CD4-positive, alpha-beta T cell treated with Interleukin-15 for 1 hour (primary cell): ENCODE measurements around the gene PTEN.
"Not testable (repeated sequence)": the region's sequence is repeated elsewhere in the genome, so short reads cannot be mapped to it uniquely, and the experiment has no call there.

Experiments used
- DNase-seq: peaks from one replicate; pipeline ENCODE4 v3.0.0-alpha.2; 2020

The PTEN gene

DNA sequence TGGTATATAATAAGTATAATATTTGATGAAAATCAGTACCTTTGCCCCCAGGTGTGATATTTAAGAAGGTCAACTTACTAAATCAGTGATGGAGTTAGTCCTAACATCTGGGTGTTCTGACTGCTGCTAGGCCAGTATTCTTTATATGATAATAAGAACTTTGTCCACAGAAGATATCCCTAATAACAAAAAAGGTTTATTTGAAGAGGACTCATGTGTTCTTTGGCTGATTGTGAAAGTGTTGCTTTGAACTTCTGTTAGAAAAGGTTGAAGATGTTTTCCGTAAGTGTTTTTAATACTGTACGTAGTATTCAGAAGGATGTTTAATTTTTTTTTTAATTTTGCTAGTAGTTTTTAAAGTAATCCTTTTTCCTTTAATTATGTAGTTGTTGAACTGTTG, 10.2 kb downstream of the PTEN start:
- no peak for DNase-seq

DNA sequence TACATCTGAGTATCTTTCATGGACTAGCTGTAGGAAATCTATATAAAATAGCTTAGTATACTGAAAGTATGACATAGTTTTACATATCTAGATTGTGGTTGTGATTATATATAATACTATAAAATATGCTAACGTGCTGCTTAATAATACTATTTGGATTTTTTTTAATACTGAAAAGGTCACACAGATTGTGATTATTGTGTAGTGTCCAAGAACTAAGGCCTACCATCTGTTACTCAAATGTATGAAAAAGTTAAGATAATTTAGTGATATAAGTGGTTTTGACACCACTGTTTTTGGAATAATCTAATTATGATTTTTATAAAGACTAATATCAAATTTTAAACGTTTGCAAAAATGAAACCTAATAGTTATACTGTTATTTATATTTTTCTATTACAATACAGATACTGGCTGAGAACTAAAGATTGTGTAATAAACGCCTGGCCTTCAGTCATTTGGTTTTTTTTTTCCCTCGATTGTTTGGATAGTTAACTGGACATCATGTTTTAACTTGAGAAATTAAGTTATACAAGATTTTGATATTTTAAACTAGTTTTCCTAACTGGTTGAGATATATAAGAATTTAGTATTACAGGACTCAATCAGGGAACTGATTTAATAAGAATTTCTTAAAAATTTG, 12.6 kb downstream of the PTEN start:
- DNase-seq, result no peak

DNA sequence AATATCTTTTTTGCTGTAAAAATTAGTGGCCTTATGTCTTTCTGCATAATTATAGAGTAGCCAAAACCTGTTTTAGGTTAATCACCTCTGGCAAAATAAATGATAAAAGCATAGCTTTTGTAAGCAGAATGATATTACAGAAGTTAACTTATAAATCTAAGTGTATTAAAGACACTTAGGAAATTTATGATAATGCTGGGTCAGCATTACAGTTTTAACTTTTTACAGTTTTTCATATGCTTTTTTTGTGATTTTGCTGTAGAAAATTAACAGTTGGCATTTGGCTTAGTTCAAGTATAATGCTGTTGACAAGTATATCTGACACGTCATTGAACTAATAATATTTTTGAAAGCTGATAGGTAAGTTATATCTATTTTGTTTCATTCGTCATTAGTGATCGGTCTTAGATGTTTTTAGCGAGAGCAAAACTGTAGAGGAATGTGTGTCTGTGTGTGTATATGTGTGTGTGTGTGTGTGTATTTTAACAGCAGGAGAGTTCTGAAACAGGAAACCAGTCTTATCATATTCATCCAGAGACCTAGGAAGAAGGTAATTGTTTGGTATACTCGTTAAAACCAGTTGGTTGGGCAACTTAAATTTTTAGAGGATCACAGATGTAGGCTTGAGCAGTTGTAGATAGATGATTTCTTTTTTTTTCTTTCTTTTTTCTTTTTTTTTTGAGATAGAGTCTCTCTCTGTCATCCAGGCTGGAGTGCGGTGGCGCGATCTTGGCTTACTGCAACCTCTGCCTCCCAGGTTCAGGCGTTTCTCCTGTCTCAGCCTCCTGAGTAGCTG, 15.4 kb downstream of the PTEN start:
- DNase-seq, result no peak

DNA sequence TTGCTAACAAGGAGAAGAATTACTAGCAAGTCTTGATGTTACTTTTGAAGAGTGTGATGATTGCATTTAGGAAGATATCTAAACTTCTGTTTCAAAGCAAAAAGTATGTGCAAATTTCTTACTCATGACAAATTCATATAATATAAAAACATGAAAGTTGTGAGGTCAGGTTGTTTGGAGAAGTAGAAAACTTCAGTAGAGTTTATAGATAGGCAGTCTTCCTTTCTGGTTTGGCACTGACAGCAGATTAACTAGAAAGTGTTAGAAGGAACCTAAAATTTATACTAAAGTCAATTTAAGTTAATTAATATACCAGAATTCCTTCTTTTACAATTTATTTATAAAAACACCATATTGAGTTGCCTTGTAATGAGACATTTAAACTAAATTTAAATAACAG, 16.9 kb downstream of the PTEN start:
- no peak for DNase-seq

DNA sequence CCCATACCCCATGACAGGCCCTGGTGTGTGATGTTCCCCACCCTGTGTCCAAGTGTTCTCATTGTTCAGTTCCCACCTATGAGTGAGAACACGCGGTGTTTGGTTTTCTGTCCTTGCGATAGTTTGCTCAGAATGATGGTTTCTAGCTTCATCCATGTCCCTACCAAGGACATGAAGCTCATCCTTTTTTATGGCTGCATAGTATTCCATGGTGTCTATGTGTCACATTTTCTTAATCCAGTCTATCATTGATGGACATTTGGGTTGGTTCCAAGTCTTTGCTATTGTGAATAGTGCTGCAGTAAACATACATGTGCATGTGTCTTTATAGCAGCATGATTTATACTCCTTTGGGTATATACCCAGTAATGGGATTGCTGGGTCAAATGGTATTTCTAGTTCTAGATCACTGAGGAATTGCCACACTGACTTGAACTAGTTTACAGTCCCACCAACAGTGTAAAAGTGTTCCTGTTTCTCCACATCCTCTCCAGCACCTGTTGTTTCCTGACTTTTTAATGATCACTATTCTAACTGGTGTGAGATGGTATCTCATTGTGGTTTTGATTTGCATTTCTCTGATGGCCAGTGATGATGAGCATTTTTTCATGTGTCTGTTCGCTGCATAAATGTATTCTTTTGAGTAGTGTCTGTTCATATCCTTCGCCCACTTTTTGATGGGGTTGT, 18.1 kb downstream of the PTEN start:
- DNase-seq, result not testable (repeated sequence)

DNA sequence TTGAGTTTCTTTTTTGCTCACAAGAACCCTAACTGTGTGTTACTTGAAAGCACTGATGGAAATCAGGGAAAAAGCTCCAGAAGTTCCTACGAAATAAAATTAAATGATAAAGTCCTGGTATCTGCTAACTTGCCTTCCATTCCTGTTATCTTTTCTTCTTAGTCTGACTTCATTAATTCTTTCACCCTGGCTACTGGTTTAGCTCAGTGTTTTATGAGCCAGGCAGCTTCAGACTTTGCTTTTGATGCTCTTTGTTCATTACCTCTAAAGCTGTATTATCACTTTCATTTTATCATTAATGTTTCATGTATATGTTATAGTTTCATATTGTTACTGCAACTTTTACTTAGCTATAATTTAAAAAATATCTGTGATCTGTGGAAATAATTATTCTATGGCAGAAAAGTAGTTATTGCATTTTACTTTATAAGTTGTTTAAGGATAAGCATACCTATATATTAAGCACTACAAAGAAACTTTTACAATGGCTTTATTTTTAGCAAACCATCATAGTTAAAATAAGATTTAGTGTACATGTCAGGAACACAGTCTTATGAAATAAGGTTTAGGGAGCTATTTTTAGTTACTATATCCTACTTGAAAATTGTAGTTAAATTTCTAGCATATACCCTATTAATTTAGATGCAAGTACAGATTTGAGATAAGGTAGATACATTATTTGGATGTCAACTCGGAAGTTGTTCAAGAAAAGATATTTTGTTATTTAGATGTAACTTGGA, 19.3 kb downstream of the PTEN start:
- no peak for DNase-seq

DNA sequence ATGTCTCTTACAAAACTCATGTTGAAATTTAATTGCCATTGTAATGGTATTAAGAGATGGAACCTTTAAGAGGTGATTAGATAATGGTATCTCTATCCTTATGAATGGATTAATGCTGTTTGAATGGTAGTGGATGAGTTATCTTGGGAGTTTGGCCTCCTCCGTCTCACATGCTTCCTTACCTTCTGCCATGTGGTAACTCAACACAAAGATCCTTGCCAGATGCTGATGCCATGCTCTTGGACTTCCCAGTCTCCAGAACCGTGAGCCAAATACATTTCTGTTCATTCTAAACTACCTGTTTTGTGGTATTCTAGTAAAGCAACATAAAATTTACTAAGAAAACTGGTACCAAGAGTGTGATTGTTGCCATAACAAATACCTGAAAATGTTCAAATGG, 23.2 kb downstream of the PTEN start:
- DNase-seq, result no peak

DNA sequence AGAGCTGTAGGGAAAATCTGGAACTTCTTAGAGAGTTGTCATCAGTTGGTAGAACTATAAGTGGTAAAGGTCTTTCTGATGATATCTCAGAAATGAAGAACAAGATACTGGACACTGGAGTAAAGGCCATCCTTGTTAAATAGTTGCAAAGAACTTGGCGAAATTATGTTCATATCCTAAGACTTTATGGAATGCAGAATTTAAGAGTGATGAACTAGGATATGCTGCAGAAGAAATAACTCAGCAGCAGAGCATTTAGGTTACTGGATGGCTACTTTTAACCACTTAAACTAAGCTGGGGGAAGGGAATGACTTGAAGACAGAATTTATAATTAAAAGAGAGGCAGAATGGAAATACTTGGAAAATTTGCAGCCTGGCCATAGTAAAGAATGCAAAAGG, 23.7 kb downstream of the PTEN start:
- no peak for DNase-seq

DNA sequence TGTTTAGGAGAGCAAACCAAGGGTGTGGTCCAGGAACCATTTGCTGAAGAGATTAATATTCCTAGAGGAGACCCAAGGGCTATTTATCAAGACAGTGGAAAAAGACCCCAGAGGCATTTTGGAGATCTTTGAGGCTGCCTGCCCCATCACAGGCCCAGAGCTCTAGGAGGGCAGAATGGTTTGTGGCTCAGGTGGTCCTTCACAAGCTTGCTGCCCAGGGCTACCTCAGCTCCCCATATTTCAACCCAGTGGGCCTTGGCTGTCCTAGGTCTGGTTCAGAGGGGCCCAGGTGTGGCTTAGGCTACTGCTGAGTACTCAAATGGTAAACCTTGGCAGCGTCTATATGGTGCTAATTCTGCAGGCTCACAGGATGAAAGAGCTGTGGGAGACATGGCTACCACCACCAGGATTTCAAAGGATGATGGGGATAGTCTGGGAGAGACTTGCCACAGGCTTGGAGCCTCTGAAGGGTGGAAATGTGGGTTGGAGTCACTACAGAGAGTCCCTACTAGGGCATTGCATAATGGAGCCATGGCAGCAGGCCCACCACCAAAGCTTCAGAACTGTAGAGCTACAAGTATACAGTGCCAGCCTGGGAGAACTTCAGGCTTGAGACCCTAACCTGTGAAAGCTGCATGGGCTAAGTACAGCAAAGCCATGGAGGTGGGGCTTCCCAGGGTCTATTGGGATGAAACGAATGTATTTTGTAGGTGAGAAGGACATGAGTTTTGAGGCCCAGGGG, 24.3 kb downstream of the PTEN start:
- no peak for DNase-seq

DNA sequence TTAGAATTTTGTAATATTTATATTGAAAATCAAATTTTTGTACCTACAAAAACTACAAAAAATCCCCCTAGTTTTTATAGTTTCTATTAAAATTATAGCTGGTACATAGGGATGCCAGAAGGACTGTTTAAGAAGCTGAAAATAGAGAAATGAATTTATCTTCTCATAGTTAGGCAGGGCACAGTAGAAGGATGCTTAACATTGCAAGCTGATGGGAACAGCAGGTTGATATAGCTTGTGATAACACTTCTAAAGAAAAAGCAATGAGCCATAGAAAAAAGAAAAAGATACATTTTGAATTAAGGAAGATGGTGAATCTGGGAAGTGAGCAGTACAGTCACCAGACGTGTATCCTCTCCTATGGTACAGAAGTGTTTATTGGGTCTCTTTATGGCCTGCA, 32.0 kb downstream of the PTEN start:
- DNase-seq, result no peak

DNA sequence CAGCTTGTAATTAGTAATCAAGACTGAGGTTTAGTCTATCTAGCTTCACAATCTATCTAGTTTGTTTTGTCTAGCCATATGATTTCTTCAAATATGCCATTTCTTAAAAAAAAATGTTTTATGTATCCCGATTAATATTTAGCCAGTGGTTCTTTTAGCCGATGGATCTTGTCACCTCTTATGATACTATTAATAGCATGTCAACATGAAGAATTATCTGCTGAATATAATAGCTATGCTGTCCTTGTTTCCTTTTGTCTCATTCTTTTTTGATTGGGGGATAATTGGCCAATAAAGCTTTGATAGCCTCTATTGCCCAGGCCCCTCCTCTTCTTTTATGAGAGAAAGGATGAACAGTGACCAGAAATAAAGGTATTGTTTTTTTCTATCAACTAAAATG, 32.8 kb downstream of the PTEN start:
- DNase-seq, result no peak

DNA sequence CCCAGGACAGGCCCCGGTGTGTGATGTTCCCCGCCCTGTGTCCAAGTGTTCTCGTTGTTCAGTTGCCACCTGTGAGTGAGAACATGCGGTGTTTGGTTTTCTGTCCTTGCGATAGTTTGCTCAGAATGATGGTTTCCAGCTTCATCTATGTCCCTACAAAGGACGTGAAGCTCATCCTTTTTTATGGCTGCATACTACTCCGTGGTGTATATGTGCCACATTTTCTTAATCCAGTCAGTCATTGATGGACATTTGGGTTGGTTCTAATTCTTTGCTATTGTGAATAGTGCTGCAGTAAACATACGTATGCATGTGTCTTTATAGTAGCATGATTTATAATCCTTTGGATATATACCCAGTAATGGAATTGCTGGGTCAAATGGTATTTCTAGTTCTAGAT, 34.5 kb downstream of the PTEN start:
- DNase-seq, result not testable (repeated sequence)

DNA sequence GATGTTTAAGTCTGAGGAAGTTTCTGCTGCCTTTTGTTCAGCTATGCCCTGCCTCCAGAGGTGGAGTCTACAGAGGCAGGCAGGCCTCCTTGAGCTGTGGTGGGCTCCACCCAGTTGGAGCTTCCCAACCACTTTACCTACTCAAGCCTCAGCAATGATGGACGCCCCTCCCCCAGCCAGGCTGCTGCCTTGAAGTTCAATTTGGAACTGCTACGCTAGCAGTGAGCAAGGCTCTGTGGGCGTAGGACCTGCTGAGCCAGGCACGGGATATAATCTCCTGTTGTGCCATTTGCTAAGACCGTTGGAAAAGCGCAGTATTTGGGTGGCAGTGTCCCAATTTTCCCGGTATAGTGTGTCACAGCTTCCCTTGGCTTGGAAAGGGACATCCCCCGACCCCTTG, 40.0 kb downstream of the PTEN start:
- DNase-seq, result not testable (repeated sequence)

DNA sequence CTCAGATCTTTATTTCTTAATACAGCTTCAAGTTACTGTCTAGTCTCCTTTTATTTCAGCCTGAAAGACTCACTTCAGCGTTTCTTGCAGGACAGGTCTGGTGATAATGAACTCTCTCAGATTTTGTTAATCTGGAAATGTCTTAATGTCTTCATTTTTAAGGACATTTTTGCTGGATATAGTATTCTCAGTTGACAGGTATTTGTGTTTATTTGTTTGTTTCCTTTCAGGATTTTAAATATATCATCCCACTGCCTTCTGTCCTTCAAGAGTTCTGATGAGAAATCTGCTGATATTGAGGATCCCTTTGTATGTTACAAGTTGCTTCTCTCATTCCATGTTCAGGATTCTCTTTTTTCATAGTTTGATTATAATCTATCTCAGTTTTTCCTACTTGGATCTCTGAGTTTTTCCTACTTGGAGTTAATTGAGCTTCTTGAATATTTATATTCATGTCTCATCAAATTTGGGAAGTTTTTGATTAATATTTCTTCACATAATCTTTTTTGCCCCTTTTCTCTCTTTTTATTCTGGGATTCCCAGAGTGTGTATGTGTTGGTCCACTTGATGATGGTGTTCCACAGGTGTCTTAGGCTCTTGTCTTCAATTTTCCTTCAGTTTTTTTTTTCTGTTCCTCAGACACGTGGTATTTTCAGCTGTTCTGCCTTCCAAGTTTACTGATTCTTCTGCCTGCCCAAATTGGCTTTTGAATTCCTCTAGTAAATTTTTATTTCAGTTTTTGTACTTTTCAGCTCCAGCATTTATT, 49.9 kb downstream of the PTEN start:
- no peak for DNase-seq

DNA sequence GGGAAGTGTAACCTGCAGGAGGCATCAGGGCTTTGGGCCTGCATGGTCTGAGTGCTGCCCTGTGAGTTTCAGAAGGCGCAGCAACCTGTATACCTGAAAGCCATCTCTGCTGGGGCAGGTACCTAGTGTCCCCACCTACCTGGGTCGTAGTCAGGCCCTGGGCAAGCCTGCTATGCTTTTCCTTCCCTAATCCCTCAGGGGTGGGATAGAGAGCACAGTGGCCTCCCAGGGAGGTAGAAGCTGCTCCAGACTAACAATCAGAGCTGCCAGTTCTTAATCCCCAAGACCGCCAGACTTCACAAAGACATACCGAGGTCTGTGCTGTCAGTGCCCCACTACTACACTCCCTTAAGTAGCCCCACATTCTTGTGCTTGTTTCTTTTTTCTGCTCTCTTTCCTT, 52.0 kb downstream of the PTEN start:
- no peak for DNase-seq

DNA sequence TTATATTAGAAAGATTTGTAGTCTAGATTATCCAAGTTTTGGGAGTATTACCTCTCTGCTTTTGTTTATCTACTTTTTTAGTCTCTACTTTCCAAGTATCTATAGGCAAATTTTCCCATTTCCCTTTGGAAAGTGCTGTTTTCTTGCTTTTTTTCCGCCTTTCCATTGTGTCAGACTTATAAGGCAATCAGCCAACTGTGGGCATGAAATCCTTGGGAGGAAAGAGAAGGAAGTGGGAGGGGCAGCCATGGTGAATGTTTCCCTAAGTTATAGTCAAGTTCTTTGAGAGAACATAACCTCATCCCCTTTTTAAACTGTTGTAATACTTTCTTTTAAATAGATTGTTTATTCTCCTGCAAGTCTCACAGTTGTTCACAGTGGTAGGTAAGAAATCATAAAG, 52.6 kb downstream of the PTEN start:
- DNase-seq, result no peak

DNA sequence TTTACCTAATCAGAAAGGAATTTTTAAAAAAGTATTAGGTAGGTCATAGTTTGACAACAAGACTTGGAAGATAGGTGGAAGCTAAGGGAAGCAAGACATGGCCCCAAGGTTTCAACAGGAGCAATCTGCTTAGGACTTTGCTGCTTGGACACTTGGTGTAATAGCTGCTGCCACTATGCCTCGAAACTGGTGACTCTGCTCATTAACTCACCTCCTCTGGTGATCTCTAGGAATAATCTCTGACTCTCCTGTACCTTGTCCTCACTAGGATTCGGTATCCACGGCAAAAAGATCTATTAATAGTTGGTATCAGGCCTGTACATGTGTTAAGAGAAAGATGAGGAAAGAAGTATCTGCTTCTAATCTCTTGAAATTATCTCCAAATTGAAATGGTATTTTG, 53.1 kb downstream of the PTEN start:
- DNase-seq, result no peak

DNA sequence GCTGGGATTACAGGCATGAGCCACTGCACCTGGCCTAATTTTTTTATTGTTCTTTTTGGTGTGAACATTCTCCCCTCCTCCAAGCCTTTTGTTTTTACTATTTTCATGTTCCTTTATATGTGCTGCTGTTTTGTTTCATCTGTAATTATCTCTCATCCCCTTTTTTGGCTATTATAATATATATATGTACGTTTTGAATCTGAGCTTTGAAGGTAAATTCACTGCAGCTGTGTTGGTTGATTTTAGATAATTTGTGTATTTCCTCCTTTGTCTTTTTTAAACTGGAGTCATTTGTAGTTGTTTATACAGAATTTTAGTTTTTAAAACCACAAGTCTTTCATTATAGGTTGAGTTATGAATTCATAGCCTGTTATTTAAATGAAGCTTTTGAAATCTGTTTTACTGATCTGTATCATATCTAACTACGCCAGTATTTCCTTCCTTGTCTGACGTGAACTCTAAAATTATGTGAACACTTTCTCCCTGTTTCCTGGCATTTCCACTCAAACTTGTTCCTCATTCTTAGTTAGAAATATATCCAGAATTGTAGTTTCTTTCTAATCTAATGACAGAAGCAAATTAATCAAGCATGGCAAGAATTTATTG, 54.9 kb downstream of the PTEN start:
- DNase-seq, result no peak

DNA sequence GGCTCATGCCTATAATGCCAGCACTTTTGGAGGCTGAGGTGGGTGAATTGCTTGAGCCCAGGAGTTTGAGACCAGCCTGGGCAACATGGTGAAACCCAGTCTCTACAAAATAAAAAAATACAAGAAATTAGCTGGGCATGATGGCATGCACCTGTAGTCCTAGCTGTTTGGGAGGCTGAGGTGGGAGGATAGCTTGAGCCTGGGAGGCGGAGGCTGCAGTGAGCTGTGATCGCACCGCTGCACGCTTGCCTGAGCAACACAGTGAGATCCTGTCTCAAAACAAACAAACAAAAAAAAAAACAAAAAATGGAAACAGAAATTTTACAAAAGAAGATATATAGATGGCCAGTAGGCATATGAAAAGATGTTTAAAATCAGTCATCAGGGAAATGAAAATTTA, 57.1 kb downstream of the PTEN start:
- no peak for DNase-seq

DNA sequence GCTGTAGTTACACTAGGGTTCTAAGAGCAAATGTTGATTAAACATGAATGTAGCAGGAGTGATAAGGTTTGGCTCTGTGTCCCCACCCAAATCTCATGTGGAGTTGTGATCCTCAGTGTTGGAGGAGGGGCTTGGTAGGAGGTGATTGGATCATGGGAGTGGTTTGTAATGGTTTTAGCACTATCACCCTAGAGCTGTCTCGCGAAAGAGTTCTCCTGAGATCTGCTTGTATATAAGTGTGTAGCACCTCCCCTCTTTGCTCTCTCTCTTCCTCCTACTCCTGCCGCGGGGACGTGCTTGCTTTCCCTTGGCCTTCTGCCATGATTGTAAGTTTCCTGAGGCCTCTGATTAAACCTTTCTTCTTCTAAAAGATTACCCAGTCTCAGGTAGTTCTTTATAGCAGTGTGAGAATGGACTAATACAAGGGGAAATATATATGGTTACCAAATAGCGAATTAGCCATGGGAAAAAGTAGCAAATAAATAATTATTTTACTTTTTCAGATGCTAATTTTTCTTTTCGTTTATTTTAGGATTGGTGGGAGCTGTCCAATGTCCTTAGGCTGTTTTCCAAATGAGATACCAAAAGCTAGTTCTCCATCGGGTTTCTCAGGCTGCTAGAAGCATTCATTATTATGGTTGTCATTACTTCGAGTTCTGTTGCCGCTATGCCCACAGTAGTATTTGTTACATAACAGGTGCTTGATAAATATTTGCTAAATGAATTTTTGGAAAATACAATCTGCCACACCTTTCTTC, 58.7 kb downstream of the PTEN start:
- DNase-seq, result no peak

DNA sequence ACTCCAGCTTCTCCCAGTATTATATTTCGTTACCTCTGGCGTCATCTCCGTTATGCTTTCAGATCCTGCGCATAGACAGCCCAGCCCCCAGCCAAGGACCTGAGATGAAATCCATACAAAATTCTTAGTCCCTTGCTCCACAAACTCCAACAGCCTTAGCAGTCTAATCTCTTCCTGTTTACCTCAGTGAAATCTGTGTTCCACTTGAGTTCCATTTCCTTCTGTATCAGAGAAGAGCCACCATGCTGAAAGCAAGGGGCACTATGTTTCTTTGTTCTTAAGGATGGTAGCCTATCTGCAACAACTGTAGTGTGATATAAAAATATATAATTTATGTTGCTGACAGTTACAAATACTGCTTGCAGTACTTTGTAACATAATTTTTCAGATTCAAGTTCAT, 59.8 kb downstream of the PTEN start:
- no peak for DNase-seq
